HG03045 (cell line): ENCODE data around the gene ATCAY.
"Not testable (repeated sequence)": the region's sequence is repeated elsewhere in the genome, so short reads cannot be mapped to it uniquely, and the experiment has no call there.

Source experiments
- ATAC-seq: cut with Tn5 transposase; IDR thresholded peaks from one replicate; pipeline ENCODE4 v1.9.1; 2021; ENCODE audit warnings: mild to moderate bottlenecking, moderate library complexity; ENCODE audit not compliant: unreplicated experiment

The ATCAY gene

DNA sequence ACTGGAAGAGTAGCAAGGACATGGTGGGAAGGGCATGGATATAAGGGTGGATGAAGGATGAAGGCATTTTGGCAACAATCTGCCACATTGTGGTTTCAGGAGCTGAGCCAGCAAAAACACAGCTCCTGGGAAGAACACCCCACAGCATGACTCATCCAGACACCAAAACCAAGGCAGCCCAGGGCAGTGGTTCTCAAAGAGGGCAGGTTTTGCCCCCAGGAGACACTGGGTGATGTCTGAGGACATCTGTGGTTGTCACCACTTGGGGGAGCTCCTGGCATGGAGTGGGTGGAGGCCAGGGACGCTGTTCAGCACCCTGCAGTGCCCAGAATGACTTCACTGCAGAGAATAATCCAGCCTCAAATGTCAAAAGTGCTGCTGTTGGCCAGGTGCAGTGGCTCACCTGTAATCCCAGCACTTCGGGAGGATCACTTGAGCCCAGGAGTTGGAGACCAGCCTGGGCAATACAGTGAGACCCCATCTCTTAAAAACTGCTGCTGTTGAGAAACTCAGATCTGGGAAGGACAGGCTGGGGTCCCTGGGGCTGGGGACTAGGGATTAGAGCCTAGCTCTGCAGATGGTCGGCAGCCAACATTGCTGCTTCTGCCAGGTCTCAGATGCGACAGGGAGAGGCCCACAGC is 27.8 kb upstream of the ATCAY start:
- ATAC-seq: no peak

GRCh38 chr19:3855320-3855719 is 25.2 kb upstream of the ATCAY start:
- no peak for ATAC-seq

DNA sequence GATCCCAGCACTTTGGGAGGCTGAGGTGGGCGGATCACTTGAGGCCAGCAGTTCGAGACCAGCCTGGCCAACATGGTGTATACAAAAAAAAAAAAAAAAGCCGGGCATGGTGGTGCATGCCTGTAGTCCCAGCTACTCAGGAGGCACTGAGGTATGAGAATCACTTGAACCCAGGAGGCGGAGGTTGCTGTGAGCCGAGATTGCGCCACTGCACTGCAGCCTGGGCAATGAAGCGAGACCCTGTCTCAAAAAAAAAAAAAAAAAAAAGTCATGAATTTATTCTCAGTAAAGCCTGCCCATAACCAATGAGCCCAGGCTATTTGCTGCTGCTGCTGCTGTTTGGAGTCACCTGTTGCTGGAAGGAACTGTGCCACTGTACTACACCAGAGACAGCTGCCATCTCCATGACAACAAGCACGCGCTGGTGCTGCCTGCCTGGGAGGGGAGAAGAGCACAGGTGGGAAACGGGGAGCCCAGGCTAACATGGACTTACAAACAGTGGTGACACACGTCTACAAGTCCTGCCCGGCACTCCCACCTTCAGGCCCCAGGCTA is 23.0 kb upstream of the ATCAY start:
- no peak for ATAC-seq

DNA sequence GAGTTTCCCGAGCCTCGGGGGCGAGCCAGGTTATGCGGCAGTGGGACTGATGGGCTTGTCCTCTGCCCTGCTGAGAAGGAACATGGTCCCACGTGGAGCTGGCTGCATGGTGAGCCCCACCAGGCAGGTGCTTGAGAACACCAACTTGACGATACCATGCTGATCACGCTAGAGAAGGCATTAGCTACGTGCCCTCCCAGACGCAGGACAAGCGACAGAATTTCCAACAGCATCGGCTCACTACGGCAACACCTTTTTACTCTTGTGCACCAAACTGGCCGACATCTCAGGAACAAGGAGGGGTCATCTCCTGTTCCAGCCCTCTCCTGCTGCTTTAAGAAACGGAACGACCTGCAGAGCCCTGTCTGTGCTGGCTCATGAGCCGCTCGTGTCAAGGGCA is 20.0 kb upstream of the ATCAY start:
- no peak for ATAC-seq

- ATAC-seq: no peak
Observed at GRCh38 chr19:3862826-3863500, 17.5 kb upstream of the ATCAY start.

- ATAC-seq: no peak
Observed at GRCh38 chr19:3863648-3864047, 16.8 kb upstream of the ATCAY start.

GRCh38 chr19:3866910-3867638 is 13.4 kb upstream of the ATCAY start:
- no peak for ATAC-seq

- no peak for ATAC-seq
Observed at GRCh38 chr19:3867971-3868769, 12.3 kb upstream of the ATCAY start.

DNA sequence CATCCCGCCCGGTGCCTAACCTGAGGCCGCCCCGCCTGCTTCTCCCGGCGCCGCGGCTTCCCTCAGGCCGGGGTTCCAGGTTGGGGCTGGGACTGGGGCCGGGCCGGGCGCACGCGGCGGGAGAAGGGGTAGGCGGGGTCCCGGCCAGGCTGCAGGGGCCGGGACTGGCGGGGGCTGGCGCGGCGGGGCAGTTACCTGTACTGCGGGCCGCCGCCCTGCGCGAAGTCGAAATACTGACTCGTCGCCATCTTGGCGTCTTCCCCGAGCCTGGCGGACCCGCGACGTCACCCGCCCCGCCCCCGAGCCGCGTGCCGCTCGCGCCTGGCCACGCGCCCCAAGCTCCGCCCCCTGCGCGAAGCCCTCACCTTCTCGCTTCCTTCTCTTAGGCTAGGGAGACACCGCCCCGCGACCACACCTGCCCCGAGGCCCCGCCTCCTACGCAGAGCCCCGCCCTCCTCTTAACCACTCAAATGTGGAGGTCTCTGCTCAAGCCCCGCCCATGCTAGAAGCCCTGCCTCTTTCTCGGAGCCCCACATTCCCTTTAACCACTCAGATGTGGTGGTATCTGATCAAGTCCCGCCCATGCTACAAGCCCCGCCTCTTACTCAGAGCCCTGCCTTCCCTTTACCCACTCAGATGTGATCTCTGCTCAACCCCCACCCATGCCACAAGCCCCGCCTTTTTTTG is 11.6 kb upstream of the ATCAY start, which contains the start of gene ZFR2:
Gene ZFR2 (minus strand): TSS at position 269 of the 687 bp plus-strand sequence. CDS start 21 bp downstream, at position 248.
- ATAC-seq: no peak

DNA sequence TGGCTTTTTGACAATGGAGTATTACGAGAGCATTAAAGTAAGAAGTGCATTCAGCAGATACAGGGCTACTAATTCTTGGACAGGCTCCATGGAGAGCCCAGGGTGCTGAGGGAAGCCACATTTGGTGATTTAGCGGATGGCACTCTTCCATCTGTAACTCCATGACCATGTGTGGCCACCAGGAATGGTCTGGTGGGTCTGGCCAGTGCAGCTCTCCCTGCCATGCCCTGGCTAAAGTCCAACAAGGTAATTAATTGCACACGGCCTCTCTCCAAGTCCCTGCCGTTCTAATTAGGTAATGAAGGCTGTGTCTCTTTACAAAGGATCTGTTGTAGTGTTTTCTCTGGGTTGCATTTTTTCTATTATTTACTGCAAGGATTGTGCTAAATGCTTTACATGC is 7.3 kb upstream of the ATCAY start:
- ATAC-seq: no peak

DNA sequence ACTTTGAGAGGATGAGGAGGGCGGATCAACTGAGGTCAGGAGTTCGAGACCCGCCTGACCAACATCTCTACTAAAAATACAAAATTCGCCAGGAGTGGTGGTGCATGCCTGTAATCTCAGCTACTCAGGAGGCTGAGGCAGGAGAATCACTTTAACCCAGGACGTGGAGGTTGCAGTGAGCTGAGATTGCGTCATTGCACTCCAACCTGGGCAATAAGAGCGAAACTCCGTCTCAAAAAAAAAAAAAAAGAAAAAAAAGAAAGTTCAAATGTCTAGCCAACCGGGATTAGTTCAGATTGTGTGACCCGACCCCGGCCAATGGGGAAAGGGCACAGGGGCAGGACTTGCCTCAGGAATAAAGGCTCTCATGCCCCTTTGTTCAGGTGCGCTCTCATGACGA is 5.8 kb upstream of the ATCAY start:
- not testable (repeated sequence) for ATAC-seq

DNA sequence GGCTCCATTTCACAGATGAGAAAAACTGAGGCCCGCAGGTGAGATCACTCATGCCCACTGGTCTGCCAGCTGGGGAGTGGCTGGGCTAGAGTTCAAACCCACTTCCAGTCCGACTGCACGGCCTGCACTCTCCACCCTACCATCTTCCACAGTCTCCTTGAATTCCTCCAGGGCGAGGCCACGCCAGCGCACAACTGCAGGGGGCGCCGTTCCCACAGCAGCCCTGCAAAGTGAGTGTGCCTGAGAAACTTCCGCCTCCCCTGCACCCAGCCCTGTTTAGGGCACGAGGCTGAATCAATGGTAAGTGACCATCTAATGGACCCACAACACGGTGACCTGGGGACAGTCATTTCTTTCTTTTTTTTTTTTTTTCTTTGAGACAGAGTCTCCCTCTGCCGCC is 829 bp upstream of the ATCAY start:
- no peak for ATAC-seq

GRCh38 chr19:3881272-3882040 is 971 bp downstream of the ATCAY start:
- ATAC-seq: no peak

DNA sequence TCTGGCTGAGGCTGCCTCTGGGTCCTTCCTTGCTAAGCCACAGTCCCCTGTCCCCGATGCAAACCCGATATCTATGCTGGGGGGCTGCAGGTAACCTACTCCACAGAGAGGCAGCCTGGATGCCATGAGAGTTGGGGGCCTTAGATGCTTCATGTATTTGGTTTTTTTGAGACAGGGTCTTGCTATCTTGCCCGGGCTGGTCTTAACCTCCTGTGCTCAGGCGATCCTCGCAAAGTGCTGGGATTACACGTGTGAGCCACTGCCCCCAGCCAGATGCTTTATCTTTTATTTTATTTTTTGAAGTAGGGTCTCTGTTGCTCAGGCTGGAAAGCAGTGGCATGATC is 1.5 kb downstream of the ATCAY start:
- no peak for ATAC-seq

- ATAC-seq: no peak
Observed at GRCh38 chr19:3890591-3890990, 10.1 kb downstream of the ATCAY start.

DNA sequence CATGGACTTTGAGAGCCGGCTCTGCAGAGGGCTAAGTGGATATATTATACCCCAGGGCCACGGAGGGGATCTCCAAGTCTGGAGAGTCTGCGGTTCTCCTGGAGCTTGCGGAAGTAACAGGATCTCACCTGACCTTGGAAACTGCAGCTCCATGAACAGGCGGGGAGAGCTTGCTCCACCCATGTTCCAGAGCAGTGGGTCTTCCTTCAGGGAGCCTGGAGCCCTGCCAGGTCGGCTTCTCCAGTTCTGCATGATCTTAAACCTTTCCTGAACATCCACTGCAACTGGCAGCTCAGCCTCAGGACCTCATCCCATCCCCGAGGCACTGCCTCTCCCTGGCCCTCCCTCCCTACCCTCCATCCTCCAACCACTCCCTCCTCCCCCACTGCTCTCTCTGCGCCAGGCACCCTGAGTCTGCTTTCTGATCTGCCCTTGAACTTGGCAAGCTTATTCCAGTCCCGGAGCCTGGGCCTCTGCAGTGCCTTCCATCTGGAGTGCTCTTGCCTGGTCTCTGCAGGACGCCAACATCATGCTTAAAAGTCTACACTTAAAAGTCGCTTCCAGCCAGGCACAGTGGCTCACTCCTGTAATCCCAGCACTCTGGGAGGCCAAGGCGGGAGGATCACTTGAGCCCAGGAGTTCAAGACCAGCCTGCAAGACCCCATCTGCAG is 13.2 kb downstream of the ATCAY start:
- no peak for ATAC-seq

DNA sequence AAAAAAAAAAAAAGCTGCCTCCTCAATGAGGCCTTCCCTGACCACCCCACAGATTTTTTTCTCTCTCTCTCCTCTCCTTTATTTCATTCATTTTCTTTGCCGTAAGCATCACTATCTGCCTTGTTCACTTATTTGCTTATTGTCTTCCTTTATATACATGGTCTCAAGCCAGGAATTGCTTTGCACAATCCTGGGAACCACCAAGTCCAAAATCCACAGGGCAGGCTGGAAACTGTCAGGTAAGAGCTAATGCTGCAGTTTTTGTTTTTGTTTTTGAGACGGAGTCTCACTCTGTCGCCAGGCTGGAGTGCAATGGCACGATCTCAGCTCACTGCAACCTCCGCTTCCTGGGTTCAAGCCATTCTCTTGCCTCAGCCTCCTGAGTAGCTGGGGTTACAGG is 14.5 kb downstream of the ATCAY start:
- ATAC-seq: not testable (repeated sequence)

DNA sequence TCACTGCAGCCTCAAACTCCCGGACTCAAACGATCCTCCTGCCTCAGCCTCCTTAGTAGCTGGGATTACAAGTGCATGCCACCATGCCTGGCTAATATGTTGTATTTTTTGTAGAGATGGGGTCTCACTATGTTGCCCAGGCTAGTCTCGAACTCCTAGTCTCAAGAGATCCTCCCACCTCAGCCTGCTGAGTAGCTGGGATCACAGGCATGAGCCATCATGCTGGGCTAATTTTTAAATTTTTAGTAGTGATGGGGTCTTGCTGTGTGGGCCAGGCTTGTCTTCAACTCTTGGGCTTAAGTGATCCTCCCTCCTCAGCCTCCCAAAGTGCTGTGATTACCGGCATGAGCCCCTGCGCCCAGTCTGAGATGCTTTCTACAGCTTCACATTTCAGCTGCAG is 15.3 kb downstream of the ATCAY start:
- no peak for ATAC-seq

DNA sequence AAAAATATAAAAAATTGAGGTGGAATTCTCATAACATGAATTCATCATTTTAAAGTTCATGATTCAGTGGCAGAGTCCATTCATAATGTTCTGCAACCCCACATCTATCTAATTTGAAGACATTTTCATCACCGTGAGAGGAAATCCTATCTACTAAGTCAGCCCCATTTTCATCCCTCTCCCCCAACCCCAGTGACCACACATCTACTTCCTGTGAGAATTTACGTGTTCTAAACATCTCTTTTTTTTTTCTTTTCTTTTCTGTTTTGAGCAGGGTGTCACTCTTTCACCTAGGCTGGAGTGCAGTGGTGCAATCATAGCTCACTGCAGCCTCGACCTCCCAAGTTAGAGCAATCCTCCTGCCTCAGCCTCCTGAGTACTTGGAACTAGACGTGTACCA is 17.5 kb downstream of the ATCAY start:
- no peak for ATAC-seq
